ENCODE measurements around the gene METRN. TPM values are rescaled to one million over a fixed set of nuclear protein-coding genes. Genes with fewer than 3 reads are reported as not detected.

METRN gene
- total RNA-seq, 2 donors from 2014 or later: 52.0 to 78.2 TPM

GRCh38 chr16:726438-727290 lies 11.7 kb downstream of the METRN start, which contains the start of the genes CCDC78 and HAGHL:
TSS of gene CCDC78 (minus strand) at chr16:726443. CDS start at chr16:726367, 76 bp downstream.
TSS of gene HAGHL (plus strand) at chr16:727106. CDS start at chr16:727510, 404 bp downstream.
- H3K9me3 ChIP-seq: no peaks in the 10 kb centered on the region

GRCh38 chr16:727291-727977 lies 12.5 kb downstream of the METRN start:
- intact Hi-C loops (cut with DNase I): no loop called here
- Histone ChIP-seq H3K4me3 (peak overlapping the region; percentile 31 to 37), H3K9me3 (no peaks in the 10 kb centered on the region), H3K27me3 (replicated peaks; ENCODE audit: insufficient read depth) (no peaks in the 10 kb centered on the region), H3K27ac (no peak overlapping the region), H3K36me3 (no peaks in the 10 kb centered on the region), H3K4me1 (replicated peaks) (peaks cover 18% of the 10 kb centered on the region)
- under 1% methylated on average over 50 of the region's 61 CpGs for WGBS
- TF ChIP-seq POLR2AphosphoS5 (IDR thresholded peaks at IDR 0.05): no peak
- TF ChIP-seq, protein P1, sequence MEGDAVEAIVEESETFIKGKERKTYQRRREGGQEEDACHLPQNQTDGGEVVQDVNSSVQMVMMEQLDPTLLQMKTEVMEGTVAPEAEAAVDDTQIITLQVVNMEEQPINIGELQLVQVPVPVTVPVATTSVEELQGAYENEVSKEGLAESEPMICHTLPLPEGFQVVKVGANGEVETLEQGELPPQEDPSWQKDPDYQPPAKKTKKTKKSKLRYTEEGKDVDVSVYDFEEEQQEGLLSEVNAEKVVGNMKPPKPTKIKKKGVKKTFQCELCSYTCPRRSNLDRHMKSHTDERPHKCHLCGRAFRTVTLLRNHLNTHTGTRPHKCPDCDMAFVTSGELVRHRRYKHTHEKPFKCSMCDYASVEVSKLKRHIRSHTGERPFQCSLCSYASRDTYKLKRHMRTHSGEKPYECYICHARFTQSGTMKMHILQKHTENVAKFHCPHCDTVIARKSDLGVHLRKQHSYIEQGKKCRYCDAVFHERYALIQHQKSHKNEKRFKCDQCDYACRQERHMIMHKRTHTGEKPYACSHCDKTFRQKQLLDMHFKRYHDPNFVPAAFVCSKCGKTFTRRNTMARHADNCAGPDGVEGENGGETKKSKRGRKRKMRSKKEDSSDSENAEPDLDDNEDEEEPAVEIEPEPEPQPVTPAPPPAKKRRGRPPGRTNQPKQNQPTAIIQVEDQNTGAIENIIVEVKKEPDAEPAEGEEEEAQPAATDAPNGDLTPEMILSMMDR (IDR thresholded peaks at IDR 0.05): no peak
- no peak for TF ChIP-seq POLR2A (IDR thresholded peaks at IDR 0.05)
- DNase-seq (ENCODE audit: low spot score): no peak

More at GRCh38 chr16:726438-727290, 11.7 kb downstream of the METRN start, which contains the start of the genes CCDC78 and HAGHL:
- H3K27ac ChIP-seq: no peak within 1 kb of the TSS
- no peaks in the 10 kb centered on the region for H3K27me3 ChIP-seq (replicated peaks; ENCODE audit: insufficient read depth)
- DNase-seq (ENCODE audit: low spot score): peak; percentile 39
- intact Hi-C loops (cut with DNase I): no loop called here
- peaks cover 20% of the 10 kb centered on the region for H3K4me1 ChIP-seq (replicated peaks)
- peak within 1 kb of the TSS; percentile 31 to 37 for H3K4me3 ChIP-seq
- TF ChIP-seq POLR2AphosphoS5 (IDR thresholded peaks at IDR 0.05): no peak
- TF ChIP-seq, protein P1 (IDR thresholded peaks at IDR 0.05): no peak
- TF ChIP-seq POLR2A (IDR thresholded peaks at IDR 0.05): no peak
- H3K36me3 ChIP-seq: no peaks in the 10 kb centered on the region
- 5% methylated on average over 30 of the region's 88 CpGs for WGBS

GRCh38 chr16:728131-728889 lies 13.4 kb downstream of the METRN start:
- Histone ChIP-seq H3K4me3 (peak overlapping the region; percentile 31 to 37), H3K27ac (no peak overlapping the region), H3K4me1 (replicated peaks) (peaks cover 18% of the 10 kb centered on the region), H3K9me3 (no peaks in the 10 kb centered on the region), H3K36me3 (peaks cover 0 to 6% of the 10 kb centered on the region in 2 donors), H3K27me3 (replicated peaks; ENCODE audit: insufficient read depth) (no peaks in the 10 kb centered on the region)
- WGBS: 4% methylated on average over 21 of the region's 80 CpGs
- intact Hi-C loops (cut with DNase I): no loop called here
- TF ChIP-seq POLR2A (IDR thresholded peaks at IDR 0.05) (no peak), POLR2AphosphoS5 (IDR thresholded peaks at IDR 0.05) (no peak)
- TF ChIP-seq, protein P1 (IDR thresholded peaks at IDR 0.05): no peak
- DNase-seq (ENCODE audit: low spot score): peak; percentile 50

GRCh38 chr16:728890-729744 lies 14.2 kb downstream of the METRN start:
- TF ChIP-seq POLR2AphosphoS5 (IDR thresholded peaks at IDR 0.05) (no peak), POLR2A (IDR thresholded peaks at IDR 0.05) (no peak)
- TF ChIP-seq, protein P1 (IDR thresholded peaks at IDR 0.05): no peak
- WGBS: 61% methylated on average over 52 of the region's 55 CpGs
- H3K9me3 ChIP-seq: no peaks in the 10 kb centered on the region
- no peak for DNase-seq (ENCODE audit: low spot score)
- no peak overlapping the region for H3K27ac ChIP-seq
- H3K4me3 ChIP-seq: peak overlapping the region in 1 of 2 donors; percentile 37
- H3K4me1 ChIP-seq (replicated peaks): peaks cover 18% of the 10 kb centered on the region
- H3K36me3 ChIP-seq: peaks cover 0 to 14% of the 10 kb centered on the region in 2 donors
- H3K27me3 ChIP-seq (replicated peaks; ENCODE audit: insufficient read depth): no peaks in the 10 kb centered on the region
- intact Hi-C loops (cut with DNase I): no loop called here

Measured in prostate gland (tissue), 2 donors.